ENCODE measurements around the gene BOK. TPM values are rescaled to one million over a fixed set of nuclear protein-coding genes. Genes with fewer than 3 reads are reported as not detected.
"Not testable (repeated sequence)": the region's sequence is repeated elsewhere in the genome, so short reads cannot be mapped to it uniquely, and the experiment has no call there.

The BOK gene, protein sequence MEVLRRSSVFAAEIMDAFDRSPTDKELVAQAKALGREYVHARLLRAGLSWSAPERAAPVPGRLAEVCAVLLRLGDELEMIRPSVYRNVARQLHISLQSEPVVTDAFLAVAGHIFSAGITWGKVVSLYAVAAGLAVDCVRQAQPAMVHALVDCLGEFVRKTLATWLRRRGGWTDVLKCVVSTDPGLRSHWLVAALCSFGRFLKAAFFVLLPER
- polyA plus RNA-seq (2012; ENCODE audit: missing spikeins): 0.08 TPM

DNA sequence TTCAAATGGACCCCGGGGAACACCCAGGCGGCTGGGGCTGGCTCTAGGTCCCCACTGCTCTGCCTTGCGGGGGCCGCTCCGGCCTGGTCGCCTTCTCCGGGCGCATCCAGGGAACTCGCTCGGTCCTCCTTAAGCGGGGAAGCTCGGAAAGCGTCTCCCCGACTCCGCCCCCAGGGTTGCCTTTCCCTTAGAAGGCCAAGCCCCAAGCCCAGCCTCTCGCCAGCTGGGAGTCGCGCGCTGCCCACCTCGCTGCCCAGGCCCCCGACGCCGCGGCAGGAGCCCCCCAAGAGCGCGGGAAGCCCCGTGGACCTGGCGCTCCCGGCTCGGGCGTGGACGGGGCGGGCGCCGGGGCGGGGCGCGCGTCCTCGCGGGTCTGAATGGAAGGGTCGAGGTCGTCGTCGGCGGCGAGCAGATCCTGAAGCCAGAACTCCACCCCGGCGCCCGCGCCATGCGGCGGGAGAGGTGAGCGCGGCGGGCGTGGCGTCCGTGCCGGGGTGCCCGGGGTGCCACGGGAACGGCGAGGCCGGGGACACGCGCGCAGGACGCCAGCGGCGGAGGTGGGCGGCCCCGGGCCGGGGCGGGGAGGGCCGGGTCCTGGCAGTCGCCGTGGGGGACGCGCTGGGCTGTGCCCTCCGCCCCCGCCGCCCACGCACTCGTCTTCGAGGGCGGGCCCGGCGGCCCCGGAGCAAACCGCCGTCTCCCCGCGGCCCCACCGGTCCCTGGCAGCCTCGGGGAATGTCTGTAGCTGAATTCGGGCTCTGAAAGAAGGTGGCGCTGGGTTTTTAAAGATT lies at the start of gene BOK:
Gene BOK (plus strand): TSS at position 214 of the 791 bp plus-strand sequence. CDS start 739 bp downstream, outside the sequence.
- DNase-seq (ENCODE audit: insufficient read length): peak; percentile 30
- no peak for TF ChIP-seq POLR2AphosphoS5 (IDR thresholded peaks at IDR 0.05; ENCODE audit: low read depth, low read length)
- TF ChIP-seq POLR2A (IDR thresholded peaks at IDR 0.05; ENCODE audit: low read depth, low read length): no peak
- TF ChIP-seq TAF1 (IDR thresholded peaks at IDR 0.05; ENCODE audit: borderline replicate concordance, low read depth, low read length): no peak
- no peak for FAIRE-seq

DNA sequence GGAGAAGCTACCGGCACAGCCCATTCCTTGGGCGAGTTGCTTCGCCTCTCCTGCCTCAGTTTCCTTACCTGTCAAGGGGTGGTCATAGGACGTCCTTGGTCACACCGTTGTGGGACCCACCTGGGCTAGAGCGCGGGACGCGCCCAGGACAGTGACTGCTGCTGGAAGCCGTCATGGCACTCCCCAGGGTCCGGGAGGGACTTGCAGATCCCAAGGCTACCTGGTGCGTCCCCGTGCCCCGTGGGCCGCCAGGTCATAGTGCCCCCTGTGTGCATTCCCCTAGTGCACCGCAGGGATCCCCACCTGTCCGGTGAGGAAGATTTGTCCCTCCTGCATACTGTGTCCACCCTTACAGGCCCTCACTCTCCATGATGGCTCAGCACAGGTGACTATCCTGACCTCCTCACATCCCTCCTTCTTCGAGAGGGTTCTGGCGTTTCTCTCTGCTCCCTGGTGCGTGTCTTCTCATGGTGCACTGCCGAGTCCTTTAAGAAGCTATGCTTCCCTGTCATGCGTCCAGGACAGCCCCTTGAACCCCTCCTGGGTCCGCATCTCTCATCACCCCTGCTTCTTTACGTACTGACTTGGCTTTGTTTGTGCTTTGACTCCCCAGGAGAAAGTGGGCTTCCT lies 49.3 kb upstream of the BOK start:
- FAIRE-seq (peak; percentile 62), DNase-seq (ENCODE audit: insufficient read length) (no peak)
- TF ChIP-seq POLR2AphosphoS5 (IDR thresholded peaks at IDR 0.05; ENCODE audit: low read depth, low read length) (no peak), POLR2A (IDR thresholded peaks at IDR 0.05; ENCODE audit: low read depth, low read length) (no peak), TAF1 (IDR thresholded peaks at IDR 0.05; ENCODE audit: borderline replicate concordance, low read depth, low read length) (no peak)

DNA sequence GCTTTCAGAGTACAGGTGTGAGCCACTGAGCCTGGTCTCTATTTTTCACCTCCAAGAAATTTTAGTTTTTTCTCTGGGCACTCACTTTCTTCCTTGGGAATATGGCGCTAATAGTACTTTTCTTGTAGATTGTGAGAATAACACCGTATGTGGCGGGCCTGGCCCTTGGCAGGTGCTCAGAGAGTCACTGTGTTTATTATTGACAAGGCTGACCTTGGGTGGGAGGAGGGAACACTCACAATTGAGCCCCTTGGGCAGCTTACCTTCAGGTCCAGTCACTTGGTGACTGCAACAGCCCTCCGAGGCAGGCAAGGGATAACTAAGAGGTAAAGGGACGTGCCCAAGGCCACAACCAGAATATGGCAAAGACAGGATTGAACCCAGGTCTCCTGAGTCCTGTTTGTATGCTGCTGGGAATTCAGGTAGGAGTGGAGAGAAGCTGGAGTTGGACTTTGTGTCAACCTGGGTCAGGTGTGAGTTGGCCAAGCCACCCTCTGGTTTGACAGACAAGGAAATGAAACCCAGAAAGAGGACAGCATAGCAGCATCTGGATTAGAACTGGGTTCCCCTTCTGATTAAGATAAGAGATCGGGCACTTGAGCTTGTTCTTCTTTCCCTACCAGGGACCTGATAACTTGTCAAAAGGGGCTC lies 47.3 kb upstream of the BOK start:
- DNase-seq (ENCODE audit: insufficient read length) (no peak), FAIRE-seq (no peak)
- TF ChIP-seq POLR2AphosphoS5 (IDR thresholded peaks at IDR 0.05; ENCODE audit: low read depth, low read length) (no peak), POLR2A (IDR thresholded peaks at IDR 0.05; ENCODE audit: low read depth, low read length) (no peak), TAF1 (IDR thresholded peaks at IDR 0.05; ENCODE audit: borderline replicate concordance, low read depth, low read length) (no peak)

DNA sequence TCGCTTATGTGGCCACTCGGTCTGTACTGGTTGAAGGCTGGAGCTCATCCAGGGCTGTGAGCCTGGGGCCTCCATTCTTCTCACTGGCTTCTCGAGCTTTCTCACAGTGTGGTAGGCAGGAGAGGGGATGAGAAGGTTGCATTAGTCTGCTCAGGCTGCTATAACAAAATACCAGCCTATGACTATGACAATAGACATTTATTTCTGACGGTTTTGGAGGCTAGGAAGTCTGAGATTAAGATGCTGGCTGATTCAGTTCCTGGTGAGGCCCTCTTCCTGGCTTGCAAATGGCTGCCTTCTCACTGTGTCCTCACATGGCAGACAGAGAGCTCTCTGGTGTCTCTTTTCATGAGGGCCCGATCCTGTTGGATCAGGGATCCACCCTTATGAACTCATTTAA lies 44.0 kb upstream of the BOK start:
- DNase-seq (ENCODE audit: insufficient read length): no peak
- FAIRE-seq: no peak
- no peak for TF ChIP-seq POLR2AphosphoS5 (IDR thresholded peaks at IDR 0.05; ENCODE audit: low read depth, low read length)

DNA sequence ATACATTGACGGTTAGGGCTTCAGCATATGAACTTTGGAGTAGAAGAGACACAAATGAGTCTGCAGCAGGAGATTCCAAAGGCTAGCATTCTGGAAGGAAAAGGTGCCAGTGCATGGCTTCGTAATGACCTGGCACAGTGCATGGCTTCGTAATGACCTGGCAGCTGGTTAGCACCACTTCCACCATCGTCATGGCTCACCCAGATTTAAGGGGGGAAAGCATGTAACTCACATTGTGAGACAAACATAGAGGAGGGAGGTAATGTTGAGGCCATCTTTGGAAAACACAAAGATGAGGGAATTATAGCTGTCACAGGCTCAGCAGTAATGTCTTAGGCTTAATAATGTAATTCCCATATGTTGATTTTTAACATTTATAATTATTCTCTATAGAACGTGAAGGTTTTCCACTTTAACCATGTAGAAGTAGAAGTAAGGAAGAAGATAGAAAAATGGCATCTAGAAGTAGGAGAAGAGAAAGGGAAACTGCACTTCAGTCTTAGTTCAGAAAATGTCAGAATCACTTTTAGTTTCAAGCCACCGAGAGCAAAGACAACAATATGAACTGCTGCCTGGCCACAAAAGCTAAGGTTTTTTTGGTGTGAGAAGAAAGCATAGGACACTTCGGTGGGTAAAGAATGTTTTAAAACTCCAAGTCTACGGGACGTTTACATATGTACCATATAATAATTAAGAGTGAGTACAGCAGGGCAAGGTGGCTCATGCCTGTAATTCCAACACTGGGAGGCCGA lies 43.4 kb upstream of the BOK start:
- DNase-seq (ENCODE audit: insufficient read length) (peak; percentile 37), FAIRE-seq (peak; percentile 60)
- TF ChIP-seq POLR2A (IDR thresholded peaks at IDR 0.05; ENCODE audit: low read depth, low read length) (no peak), TAF1 (IDR thresholded peaks at IDR 0.05; ENCODE audit: borderline replicate concordance, low read depth, low read length) (no peak), POLR2AphosphoS5 (IDR thresholded peaks at IDR 0.05; ENCODE audit: low read depth, low read length) (no peak)

DNA sequence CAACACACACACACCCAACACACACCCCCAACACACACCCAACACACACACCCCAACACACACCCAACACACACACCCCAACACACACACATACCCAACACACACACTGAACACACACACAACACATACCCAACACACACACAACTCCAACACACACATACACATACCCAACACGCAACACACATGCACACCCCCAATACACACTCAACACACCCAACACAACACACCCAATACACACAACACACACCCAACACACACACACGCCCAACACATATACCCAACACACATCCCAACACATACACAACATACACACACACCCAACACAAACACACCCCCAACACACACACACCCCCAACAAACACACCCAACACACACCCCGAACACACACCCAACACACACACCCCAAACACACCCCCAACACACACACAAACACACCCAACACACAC lies 42.0 kb upstream of the BOK start:
- no peak for TF ChIP-seq POLR2A (IDR thresholded peaks at IDR 0.05; ENCODE audit: low read depth, low read length)
- TF ChIP-seq POLR2AphosphoS5 (IDR thresholded peaks at IDR 0.05; ENCODE audit: low read depth, low read length): no peak
- no peak for TF ChIP-seq TAF1 (IDR thresholded peaks at IDR 0.05; ENCODE audit: borderline replicate concordance, low read depth, low read length)
- FAIRE-seq: no peak
- DNase-seq (ENCODE audit: insufficient read length): no peak

DNA sequence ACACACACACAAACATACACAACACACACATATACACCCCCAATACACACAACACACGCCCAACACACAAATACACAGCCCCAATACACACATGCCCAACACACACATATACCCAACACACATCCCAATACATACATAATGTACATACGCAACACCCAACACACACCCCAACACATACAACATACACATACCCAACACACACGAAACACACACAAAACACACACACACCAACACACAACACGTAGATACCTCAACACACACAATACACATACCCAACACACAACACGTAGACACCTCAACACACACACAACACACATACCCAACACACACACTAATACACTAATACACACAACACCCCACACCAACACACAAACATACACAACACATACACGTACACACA lies 41.2 kb upstream of the BOK start:
- FAIRE-seq (no peak), DNase-seq (ENCODE audit: insufficient read length) (no peak)
- TF ChIP-seq POLR2A (IDR thresholded peaks at IDR 0.05; ENCODE audit: low read depth, low read length) (no peak), POLR2AphosphoS5 (IDR thresholded peaks at IDR 0.05; ENCODE audit: low read depth, low read length) (no peak), TAF1 (IDR thresholded peaks at IDR 0.05; ENCODE audit: borderline replicate concordance, low read depth, low read length) (no peak)

DNA sequence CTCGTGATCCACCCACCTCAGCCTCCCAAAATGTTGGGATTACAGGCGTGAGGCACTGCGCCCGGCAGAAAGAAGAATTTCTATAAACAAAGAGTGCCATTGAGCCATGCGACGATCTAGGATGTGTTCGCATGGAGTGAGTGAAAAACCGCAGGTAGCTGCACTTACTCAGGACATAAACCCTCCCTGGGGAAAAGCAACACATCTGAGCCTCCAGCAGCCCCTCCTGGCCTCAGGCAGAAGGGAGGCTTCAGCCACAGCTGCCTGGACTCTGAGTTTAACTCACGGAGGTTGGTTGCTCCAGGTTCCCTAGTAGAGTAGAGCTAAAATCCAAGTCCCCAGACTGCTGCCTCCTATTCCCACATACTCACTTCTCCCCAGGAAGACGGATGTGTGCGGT lies 38.9 kb upstream of the BOK start:
- no peak for TF ChIP-seq POLR2A (IDR thresholded peaks at IDR 0.05; ENCODE audit: low read depth, low read length)
- DNase-seq (ENCODE audit: insufficient read length) (no peak), FAIRE-seq (no peak)

DNA sequence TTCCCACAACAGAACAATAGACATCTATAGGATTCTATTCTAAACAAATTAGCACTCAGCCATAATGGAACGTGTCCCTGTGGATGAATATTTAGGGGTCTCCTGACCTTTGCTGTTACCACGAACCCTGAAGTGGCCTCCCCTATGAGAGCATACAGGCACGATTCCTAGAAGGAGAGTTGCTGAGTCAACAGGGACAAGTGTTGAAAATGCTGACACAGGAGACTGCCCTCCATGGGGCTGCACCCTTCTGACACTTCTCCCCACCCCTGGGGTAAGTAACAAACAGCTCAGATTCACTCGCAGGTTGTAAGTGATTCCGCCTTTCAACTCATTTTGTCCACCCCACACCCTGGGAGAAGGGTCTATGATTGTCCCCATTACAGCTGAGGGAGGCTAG lies 36.1 kb upstream of the BOK start:
- FAIRE-seq: no peak
- no peak for DNase-seq (ENCODE audit: insufficient read length)
- no peak for TF ChIP-seq POLR2A (IDR thresholded peaks at IDR 0.05; ENCODE audit: low read depth, low read length)
- TF ChIP-seq POLR2AphosphoS5 (IDR thresholded peaks at IDR 0.05; ENCODE audit: low read depth, low read length): no peak
- TF ChIP-seq TAF1 (IDR thresholded peaks at IDR 0.05; ENCODE audit: borderline replicate concordance, low read depth, low read length): no peak

DNA sequence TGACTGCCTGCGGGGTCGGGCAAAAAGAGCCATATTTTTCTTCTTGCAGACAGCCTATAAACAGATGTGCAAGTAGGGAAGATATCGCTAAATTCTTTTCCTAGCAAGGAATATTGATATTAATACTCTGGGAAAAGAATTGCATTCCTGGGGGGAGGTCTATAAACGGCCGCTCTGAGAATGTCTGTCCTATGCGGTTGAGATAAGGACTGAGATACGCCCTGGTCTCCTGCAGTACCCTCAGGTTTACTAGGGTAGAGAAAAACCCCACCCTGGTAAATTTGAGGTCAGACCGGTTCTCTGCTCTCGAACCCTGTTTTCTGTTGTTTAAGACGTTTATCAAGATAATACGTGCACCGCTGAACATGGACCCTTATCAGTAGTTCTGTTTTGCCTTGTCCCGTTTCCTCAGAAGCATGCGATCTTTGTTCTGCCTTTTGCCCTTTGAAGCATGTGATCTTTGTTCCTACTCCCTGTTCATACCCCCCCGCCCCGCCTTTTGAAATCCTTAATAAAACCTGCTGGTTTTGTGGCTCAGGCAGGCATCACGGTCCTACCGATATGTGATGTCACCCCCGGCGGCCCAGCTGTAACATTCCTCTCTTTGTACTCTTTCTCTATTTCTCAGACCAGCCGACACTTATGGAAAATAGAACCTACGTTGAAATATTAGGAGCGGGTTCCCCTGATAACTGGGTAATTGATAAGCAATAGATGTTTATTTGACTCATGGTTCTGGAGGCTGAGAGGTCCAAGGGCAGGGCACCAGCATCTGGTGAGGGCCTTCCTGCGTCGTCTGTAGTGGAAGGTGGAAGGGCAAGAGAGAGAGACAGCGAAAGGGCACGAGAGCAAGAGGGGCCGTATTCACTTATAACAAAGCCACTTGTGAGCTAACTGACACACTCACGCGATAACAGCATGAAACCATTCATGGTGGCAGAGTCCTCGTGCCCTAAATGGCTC lies 32.4 kb upstream of the BOK start:
- FAIRE-seq; DNase-seq (ENCODE audit: insufficient read length): not testable (repeated sequence)

Data from GM12892 (cell line).